CD4-positive, alpha-beta T cell treated with Interleukin-21 for 1 hour (primary cell): Measurements from ENCODE around the gene ESR1.
"Not testable (repeated sequence)": the region's sequence is repeated elsewhere in the genome, so short reads cannot be mapped to it uniquely, and the experiment has no call there.

Source experiments
- DNase-seq: peaks from one replicate; pipeline ENCODE4 v3.0.0-alpha.2; 2020

The ESR1 gene

GRCh38 chr6:152059909-152060308, 252.4 kb downstream of the ESR1 start:
- DNase-seq, result no peak

DNA sequence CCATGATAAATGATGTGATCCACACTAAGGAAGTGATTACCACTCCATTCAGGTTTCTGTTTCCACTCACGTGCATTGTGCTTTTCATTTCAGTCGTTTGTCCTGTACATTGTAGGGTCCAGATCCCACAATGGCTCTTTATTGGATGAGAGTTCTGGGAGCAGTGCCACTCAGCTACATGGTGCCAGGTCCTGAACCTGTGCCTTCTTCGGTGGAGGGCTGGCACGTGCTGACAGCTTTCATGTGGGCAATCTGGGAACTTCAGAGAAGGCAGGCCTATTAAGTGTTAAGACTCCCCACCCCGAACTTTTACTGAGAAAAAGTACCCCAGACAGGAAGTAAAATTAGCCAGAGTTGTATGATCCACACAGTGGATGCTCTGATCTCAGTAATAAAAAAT, 255.0 kb downstream of the ESR1 start:
- no peak for DNase-seq

GRCh38 chr6:152063170-152063921, 255.9 kb downstream of the ESR1 start:
- no peak for DNase-seq

DNA sequence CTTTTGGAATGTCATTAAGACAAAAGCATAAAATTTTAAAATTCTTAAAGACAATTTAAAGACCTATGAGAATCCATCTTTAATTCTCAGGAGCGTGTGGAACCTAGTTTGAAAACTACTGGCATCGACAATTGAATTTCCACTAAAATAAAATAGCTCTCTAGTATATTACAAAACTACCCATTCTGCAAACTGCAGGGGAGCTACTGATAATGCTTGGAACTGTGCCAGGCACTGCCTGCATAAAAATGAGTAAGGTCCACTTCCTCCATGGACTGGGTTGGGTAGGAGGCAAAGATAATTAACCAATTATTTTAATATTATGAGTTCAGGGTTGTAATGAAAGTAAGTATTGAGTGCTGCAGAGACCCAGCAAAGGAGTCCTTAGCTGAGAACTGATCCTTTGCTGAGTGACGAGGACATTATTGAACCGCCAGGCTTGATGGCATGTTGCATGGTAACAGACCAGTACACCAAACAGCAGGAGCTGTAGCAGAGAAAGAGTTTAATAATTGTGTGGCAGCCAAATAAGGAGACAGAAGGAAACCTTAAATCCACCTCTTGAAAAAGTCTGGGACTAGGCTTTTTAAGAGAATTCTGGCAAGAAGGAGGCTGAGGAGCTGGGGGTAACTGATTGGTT, 261.3 kb downstream of the ESR1 start:
- no peak for DNase-seq

GRCh38 chr6:152070556-152070955, 263.1 kb downstream of the ESR1 start:
- no peak for DNase-seq

GRCh38 chr6:152071318-152071717, 263.8 kb downstream of the ESR1 start:
- no peak for DNase-seq

GRCh38 chr6:152071843-152072242, 264.4 kb downstream of the ESR1 start:
- DNase-seq, result no peak

DNA sequence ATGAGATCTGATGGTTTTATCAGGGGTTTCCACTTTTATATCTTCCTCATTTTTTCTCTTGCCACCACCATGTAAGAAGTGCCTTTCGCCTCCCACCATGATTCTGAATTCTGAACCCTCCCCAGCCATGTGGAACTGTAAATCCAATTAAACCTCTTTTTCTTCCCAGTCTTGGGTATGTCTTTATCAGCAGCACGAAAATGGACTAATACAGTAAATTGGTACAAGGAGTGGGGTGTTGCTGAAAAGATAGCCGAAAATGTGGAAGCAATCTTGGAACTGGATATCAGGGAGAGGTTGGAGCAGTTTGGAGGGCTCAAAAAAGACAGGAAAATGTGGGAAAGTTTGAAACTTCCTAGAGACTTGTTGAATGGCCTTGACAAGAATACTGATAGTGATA, 268.8 kb downstream of the ESR1 start:
- DNase-seq, result not testable (repeated sequence)

- no peak for DNase-seq
These were observed 270.5 kb downstream of the ESR1 start for GRCh38 chr6:152078001-152078400.

DNA sequence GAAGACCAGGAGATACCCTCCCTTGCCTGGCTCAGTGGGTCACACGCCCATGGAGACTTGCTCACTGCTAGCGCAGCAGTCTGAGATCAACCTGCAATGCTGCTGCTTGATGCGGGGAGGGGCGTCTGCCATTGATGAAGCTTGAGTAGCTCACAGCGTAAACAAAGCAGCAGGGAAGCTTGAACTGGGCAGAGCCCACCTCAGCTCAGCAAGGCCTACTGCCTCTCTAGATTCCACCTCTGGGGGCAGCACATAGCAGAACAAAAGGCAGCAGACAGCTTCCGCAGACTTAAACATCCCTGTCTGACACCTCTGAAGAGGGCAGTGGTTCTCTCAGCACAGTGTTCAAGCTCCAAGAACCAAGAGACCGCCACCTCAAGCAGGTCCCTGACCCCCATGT, 271.3 kb downstream of the ESR1 start:
- no peak for DNase-seq

GRCh38 chr6:152085451-152085921, 278.0 kb downstream of the ESR1 start:
- DNase-seq, result no peak

DNA sequence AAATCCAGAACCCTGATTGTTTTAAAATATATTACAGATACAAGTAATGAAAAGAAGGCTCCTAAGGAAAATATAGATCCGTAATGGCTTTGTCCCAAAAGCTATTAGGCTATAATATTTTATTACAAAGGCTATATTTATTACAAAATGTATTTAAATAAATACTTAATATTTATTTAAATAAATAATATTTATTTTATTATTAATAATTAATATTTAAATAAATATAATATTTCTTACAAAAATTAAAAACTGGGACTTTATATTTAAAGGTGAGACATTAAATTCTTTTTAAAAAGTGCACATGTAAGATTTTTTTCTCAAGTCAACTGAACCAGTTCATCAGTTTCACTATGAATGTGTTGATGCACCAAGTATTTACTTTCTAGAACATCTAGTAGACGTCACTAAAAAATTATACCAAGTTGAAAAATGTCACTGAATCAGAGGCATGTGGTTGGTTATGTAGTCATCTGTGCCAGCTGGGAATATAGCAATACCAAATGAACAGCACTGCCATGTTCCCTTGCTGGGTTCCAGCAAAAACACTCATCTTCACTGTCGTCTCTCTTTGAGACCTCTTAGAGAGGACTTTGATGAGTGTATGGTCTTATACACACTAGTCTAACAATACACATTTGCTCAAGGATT, 278.9 kb downstream of the ESR1 start:
- DNase-seq, result no peak

DNA sequence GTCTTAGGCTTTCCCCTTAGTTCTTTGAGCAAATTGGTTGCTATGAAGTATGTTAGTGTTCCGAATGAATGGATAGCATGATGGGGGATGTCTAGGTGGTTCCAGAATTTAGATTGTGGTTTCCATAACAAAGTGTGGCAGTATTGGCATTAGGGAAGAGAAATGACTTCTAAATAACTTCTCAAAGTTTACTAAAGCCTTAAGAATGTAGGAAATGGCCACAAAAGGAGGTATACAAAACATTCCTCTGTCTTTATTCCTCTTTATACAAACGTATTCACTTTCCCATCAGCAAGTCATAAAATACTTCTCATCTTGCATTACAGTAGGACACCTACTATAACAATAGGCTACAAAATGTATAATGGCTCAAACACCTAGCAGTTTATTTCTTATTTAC, 279.6 kb downstream of the ESR1 start:
- no peak for DNase-seq

DNA sequence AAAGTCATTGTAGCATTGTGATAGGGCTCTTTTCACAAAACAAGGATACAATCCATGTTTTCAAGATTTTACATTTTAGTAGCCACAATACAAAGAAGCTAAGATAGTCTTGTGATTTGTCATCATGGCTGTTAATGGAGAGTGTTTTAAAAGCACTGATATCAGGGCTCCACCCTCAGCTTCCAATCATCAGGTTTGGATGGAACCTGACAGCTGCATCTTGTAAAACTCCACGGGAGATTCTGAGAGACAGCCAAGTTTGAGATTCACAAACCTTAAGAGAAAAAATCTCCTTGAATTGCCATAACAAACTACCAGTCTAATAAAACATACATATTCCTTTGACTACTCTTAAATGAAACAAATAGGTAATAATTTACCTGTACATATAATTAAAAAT, 280.2 kb downstream of the ESR1 start:
- no peak for DNase-seq

DNA sequence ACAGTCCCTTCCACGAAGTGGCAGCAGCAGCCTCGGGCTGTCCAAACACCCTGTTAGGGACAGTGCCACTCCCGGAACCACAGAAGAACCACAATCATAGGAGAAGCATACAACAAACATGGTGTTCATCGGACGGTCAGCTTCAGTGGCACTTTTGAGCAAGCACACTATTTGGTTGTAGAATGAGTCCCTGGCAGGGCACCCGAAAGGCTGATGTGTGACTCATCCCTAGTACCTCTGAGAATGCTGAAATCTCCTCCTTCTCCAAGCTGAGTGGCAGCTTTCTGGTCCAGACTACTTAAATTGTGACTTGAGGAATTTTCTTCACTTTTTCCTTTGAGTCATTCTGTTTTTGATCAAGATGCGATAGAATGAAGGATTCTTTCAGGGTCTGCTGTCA, 282.5 kb downstream of the ESR1 start:
- no peak for DNase-seq

DNA sequence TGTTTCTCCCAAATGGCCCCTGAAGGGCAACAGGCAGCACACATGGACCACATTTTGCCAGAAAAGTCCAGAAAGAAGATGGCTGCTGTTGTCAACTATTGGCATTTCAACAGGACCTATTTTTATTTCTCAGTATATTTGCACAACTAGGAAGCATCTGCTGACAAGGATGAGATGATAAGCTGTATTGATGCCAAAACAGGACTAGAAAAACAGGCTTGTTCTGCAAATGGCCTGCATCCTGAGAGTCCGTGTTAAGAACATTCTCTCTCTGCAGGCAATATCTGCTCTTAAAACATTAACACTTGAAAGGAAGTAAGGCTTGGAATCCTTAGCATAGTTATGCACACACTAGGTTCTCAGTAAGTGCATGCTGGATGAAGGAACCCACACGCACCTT, 283.7 kb downstream of the ESR1 start:
- no peak for DNase-seq

DNA sequence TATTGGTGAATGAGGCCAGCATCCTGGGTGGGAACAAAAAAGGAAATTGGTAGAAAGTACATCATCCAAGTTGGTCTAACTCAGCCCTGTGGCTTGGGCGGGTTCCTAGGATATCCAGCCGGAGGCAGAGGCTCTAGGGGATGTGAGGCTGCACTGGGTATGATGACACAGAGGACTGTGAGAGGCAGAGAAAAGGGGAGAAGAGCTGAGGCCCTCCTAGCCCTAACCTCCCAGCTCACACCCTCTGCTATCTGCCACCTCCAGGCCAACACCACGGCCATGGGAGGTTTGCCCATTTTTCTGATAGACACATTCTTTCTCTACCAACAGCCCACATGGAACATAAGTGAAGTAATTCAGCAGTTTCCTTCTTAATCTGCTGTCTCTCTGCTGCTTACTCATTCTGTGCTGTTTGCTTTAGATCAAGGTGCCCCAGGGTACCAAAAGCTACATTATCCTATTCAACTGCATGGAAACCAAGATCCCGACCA, 284.4 kb downstream of the ESR1 start:
- DNase-seq, result no peak

- no peak for DNase-seq
These were observed 286.2 kb downstream of the ESR1 start for GRCh38 chr6:152093711-152094110.

DNA sequence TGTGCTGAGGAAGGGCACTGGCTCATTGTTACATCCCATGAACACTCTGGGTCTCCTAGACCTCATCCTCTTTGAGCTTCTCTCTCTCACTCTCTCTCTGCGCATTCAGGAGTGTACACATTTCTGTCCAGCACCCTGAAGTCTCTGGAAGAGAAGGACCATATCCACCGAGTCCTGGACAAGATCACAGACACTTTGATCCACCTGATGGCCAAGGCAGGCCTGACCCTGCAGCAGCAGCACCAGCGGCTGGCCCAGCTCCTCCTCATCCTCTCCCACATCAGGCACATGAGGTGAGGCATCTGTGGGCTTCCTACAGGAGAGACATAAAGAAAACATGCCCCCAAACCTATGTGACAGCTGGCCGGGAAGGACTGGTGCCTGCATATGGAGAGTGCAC, 286.8 kb downstream of the ESR1 start:
- DNase-seq, result no peak

GRCh38 chr6:152094992-152095592, 287.6 kb downstream of the ESR1 start:
- no peak for DNase-seq

DNA sequence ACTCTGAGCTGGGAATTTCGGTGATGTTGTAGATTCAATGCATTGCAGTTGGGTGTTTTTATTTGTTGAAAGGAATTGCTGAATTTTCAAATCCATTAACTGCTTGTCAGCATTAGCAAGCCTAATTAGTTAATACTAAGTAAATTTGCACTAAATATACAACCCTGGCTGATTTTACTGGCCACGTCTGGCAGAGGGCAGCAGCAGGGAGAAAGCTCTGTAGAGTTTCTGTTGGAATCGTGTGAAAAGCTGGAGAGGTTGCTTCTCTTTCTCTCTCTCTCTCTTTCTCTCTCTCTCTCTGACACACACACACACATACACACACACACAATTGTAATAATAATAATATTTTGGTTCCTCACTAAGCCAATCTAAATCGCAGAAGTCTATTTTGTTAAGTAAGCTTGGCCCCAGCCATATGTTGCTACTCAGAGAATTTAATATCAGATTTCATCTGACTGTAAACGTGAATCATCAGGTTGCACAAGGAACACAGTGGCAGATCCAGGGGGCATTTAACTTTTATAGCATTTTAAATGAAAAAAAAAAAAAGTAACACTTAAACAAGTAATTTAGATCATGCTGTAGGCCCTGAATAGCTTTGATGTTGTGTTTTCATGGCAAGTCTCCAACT, 289.5 kb downstream of the ESR1 start:
- DNase-seq, result no peak

- no peak for DNase-seq
These were observed 291.2 kb downstream of the ESR1 start for GRCh38 chr6:152098683-152099082.
